ENCODE measurements around the gene AUNIP. TPM values are rescaled to one million over a fixed set of nuclear protein-coding genes. Genes with fewer than 3 reads are reported as not detected.
A peak's percentile ranks its signal among the peaks of the same experiment; 100 is the strongest.

The AUNIP gene
- total RNA-seq, 2 donors from 2014 or later = 6.9 to 9.9 TPM

- Mint-ChIP-seq H3K9me3 (no peaks in the 10 kb centered on the region), H3K27ac (no peak overlapping the region), H3K4me3 (no peak overlapping the region), H3K27me3 (ENCODE audit: low read depth) (no peaks in the 10 kb centered on the region), H3K4me1 (ENCODE audit: low read depth) (peaks cover 11% of the 10 kb centered on the region), H3K36me3 (ENCODE audit: insufficient read depth in 2 of 2) (peaks cover 10 to 29% of the 10 kb centered on the region in 2 donors)
- DNase-seq (no peak), ATAC-seq (replicated peaks in 1 of 2) (no peak)
Measured at GRCh38 chr1:25898223-25899015, 39.2 kb upstream of the AUNIP start.

GRCh38 chr1:25897754-25898153, 38.5 kb upstream of the AUNIP start:
- DNase-seq = no peak
- no peak overlapping the region for H3K27ac Mint-ChIP-seq

DNA sequence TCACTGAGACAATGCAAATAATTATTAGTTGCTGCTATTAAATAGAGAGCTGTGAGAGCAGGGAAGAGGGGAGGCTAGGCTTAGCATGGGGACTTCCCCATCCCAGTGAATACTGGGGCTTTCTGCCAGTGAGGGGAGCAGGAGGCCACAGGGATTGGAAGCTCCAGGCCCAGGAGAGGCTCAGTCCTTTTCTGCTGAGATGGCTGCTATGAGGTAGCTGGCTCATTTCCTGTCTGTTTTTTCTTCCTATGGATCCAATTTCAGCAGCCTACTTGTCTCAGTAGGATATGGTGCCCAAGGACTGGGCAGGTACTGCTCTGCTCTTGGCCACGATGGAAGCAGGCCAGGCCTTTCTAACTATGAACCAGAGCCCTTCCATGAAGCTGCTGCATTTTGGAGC, 37.0 kb upstream of the AUNIP start:
- peaks cover 4 to 17% of the 10 kb centered on the region in 2 donors for H3K36me3 Mint-ChIP-seq (ENCODE audit: insufficient read depth in 2 of 2)
- DNase-seq (no peak), ATAC-seq (replicated peaks in 1 of 2) (no peak)
- no peaks in the 10 kb centered on the region for H3K27me3 Mint-ChIP-seq (ENCODE audit: low read depth)
- H3K27ac Mint-ChIP-seq = no peak overlapping the region
- H3K9me3 Mint-ChIP-seq = no peaks in the 10 kb centered on the region
- no peak overlapping the region for H3K4me3 Mint-ChIP-seq
- H3K4me1 Mint-ChIP-seq (ENCODE audit: low read depth) = peaks cover 17% of the 10 kb centered on the region

More at GRCh38 chr1:25897754-25898153, 38.5 kb upstream of the AUNIP start:
- Mint-ChIP-seq H3K36me3 (ENCODE audit: insufficient read depth in 2 of 2) (peaks cover 9 to 24% of the 10 kb centered on the region in 2 donors), H3K27me3 (ENCODE audit: low read depth) (no peaks in the 10 kb centered on the region), H3K4me3 (no peak overlapping the region), H3K4me1 (ENCODE audit: low read depth) (peaks cover 11% of the 10 kb centered on the region), H3K9me3 (no peaks in the 10 kb centered on the region)
- ATAC-seq (replicated peaks in 1 of 2) = no peak

GRCh38 chr1:25895365-25895990, 36.2 kb upstream of the AUNIP start:
- Mint-ChIP-seq H3K4me1 (ENCODE audit: low read depth) (peaks cover 17% of the 10 kb centered on the region), H3K9me3 (no peaks in the 10 kb centered on the region), H3K36me3 (ENCODE audit: insufficient read depth in 2 of 2) (peaks cover 0 to 9% of the 10 kb centered on the region in 2 donors), H3K27me3 (ENCODE audit: low read depth) (no peaks in the 10 kb centered on the region), H3K4me3 (no peak overlapping the region), H3K27ac (peak overlapping the region; percentile 2)
- DNase-seq (peak; percentile 90 to 91), ATAC-seq (replicated peaks in 1 of 2) (peak; percentile 90 to 95)

- Mint-ChIP-seq H3K4me1 (ENCODE audit: low read depth) (peaks cover 23% of the 10 kb centered on the region), H3K4me3 (no peak overlapping the region), H3K27ac (no peak overlapping the region), H3K9me3 (no peaks in the 10 kb centered on the region), H3K27me3 (ENCODE audit: low read depth) (no peaks in the 10 kb centered on the region), H3K36me3 (ENCODE audit: insufficient read depth in 2 of 2) (no peaks in the 10 kb centered on the region)
- DNase-seq (no peak), ATAC-seq (replicated peaks in 1 of 2) (no peak)
Measured at GRCh38 chr1:25893116-25893515, 33.9 kb upstream of the AUNIP start.

DNA sequence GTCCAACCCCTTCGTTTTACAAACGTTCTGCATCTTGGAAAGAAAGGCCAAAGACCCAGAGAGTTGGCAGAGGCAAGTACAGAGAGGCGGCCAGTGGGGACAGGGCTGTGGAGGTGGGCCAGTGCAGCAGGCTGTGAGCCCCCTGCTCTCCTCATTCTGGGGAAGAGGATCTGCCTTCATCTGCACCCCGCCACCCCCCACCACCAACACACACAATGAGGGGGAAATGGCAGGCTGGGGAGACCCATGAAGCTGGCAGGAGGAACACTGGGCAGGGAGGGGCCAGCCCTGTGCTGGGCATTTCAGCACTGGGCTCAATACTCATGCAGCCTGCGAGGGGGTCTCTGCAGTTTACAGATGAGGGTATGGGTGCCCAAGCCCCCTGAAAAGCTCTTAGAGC, 32.3 kb upstream of the AUNIP start:
- no peak overlapping the region for H3K27ac Mint-ChIP-seq
- H3K36me3 Mint-ChIP-seq (ENCODE audit: insufficient read depth in 2 of 2) = no peaks in the 10 kb centered on the region
- H3K27me3 Mint-ChIP-seq (ENCODE audit: low read depth) = no peaks in the 10 kb centered on the region
- no peak for ATAC-seq (replicated peaks in 1 of 2)
- no peaks in the 10 kb centered on the region for H3K9me3 Mint-ChIP-seq
- H3K4me3 Mint-ChIP-seq = no peak overlapping the region
- no peak for DNase-seq
- peaks cover 23% of the 10 kb centered on the region for H3K4me1 Mint-ChIP-seq (ENCODE audit: low read depth)

GRCh38 chr1:25890239-25891034, 31.2 kb upstream of the AUNIP start:
- ATAC-seq (replicated peaks in 1 of 2) = no peak
- H3K9me3 Mint-ChIP-seq = no peaks in the 10 kb centered on the region

DNA sequence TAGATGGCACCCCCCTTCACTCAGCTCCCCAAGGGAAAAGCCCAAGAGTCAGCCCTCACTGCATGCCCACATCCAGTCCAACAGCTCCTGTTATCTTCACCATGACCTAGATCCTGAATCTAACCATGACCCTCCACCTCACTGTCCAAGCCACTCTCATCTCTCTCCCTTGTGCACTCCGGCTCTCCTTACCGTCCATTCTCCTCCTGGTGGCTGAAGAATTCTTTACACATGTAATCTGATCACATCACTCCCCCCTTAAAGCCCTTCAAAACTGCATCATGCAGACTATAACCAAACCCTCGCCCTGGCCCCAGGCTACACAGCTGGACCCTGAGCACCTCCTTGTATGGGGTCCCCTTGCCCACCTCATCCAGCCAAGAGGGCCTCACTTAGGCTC, 30.2 kb upstream of the AUNIP start:
- no peak overlapping the region for H3K4me3 Mint-ChIP-seq
- no peaks in the 10 kb centered on the region for H3K9me3 Mint-ChIP-seq
- no peaks in the 10 kb centered on the region for H3K27me3 Mint-ChIP-seq (ENCODE audit: low read depth)
- DNase-seq = no peak
- ATAC-seq (replicated peaks in 1 of 2) = no peak
- H3K4me1 Mint-ChIP-seq (ENCODE audit: low read depth) = peaks cover 12% of the 10 kb centered on the region
- no peaks in the 10 kb centered on the region for H3K36me3 Mint-ChIP-seq (ENCODE audit: insufficient read depth in 2 of 2)
- H3K27ac Mint-ChIP-seq = no peak overlapping the region

More at GRCh38 chr1:25890239-25891034, 31.2 kb upstream of the AUNIP start:
- Mint-ChIP-seq H3K27ac (no peak overlapping the region), H3K4me3 (no peak overlapping the region), H3K4me1 (ENCODE audit: low read depth) (peaks cover 16% of the 10 kb centered on the region), H3K27me3 (ENCODE audit: low read depth) (no peaks in the 10 kb centered on the region), H3K36me3 (ENCODE audit: insufficient read depth in 2 of 2) (no peaks in the 10 kb centered on the region)
- no peak for DNase-seq

DNA sequence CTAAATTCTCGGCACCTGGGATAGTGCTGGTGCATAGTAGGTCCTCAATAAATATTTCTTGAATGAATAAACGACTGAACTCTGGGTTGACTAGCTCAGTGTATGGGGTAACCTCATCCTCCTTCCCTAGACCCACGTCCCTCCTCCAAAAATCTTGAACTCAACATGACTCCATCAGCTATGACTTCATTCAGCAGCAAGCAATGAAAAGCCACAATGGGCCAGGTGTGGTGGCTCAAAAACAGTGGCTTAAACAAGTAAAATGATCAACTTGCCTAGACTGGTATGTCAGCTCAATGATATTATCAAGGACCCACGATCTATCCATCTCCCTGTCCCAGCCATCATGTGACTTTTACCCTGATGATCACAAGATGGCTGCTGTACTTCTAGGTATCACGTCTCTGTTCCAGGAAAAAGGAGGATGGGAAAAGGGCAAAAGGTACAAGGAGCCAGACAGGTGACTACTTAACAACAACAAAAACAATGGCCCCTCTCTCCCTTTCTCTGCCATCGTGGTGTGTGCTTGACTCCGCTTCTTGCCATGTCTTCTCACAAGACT, 29.2 kb upstream of the AUNIP start:
- Mint-ChIP-seq H3K9me3 (no peaks in the 10 kb centered on the region), H3K36me3 (ENCODE audit: insufficient read depth in 2 of 2) (no peaks in the 10 kb centered on the region), H3K27ac (no peak overlapping the region), H3K4me3 (no peak overlapping the region), H3K4me1 (ENCODE audit: low read depth) (peaks cover 12% of the 10 kb centered on the region), H3K27me3 (ENCODE audit: low read depth) (no peaks in the 10 kb centered on the region)
- no peak for DNase-seq
- no peak for ATAC-seq (replicated peaks in 1 of 2)

DNA sequence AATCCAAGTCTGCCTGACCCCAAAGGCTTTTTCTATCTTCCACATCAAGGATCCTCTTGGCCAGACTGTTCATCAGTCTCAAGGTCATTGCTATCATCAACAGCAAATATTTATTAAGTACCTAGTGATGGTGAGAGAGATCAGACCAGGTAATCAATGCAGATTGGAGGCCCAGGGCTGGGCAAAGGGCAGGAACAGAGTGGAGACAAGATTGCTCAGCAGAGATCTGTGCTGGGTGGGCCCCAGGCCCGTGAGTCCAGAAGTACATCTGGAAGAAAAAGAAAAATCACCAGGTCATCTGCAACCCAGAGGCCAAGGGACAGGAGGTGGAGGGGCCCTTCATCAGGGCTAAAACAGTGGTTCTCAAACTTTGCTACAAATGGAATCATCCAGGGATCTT, 26.3 kb upstream of the AUNIP start:
- ATAC-seq (replicated peaks in 1 of 2) = no peak
- Mint-ChIP-seq H3K9me3 (no peaks in the 10 kb centered on the region), H3K27ac (no peak overlapping the region), H3K4me3 (no peak overlapping the region), H3K27me3 (ENCODE audit: low read depth) (no peaks in the 10 kb centered on the region), H3K36me3 (ENCODE audit: insufficient read depth in 2 of 2) (no peaks in the 10 kb centered on the region), H3K4me1 (ENCODE audit: low read depth) (peaks cover 6% of the 10 kb centered on the region)
- DNase-seq = no peak

GRCh38 chr1:25881266-25881665, 22.0 kb upstream of the AUNIP start:
- H3K9me3 Mint-ChIP-seq = no peaks in the 10 kb centered on the region
- peak in 1 of 2 donors; percentile 24 for ATAC-seq (replicated peaks in 1 of 2)

GRCh38 chr1:25880518-25880917, 21.3 kb upstream of the AUNIP start:
- Mint-ChIP-seq H3K27ac (no peak overlapping the region), H3K4me1 (ENCODE audit: low read depth) (peaks cover 8% of the 10 kb centered on the region), H3K27me3 (ENCODE audit: low read depth) (peaks cover 10% of the 10 kb centered on the region), H3K9me3 (no peaks in the 10 kb centered on the region), H3K4me3 (no peak overlapping the region), H3K36me3 (ENCODE audit: insufficient read depth in 2 of 2) (no peaks in the 10 kb centered on the region)
- ATAC-seq (replicated peaks in 1 of 2) (no peak), DNase-seq (no peak)

More at GRCh38 chr1:25881266-25881665, 22.0 kb upstream of the AUNIP start:
- Mint-ChIP-seq H3K4me1 (ENCODE audit: low read depth) (peaks cover 4% of the 10 kb centered on the region), H3K27me3 (ENCODE audit: low read depth) (peaks cover 6% of the 10 kb centered on the region), H3K4me3 (no peak overlapping the region), H3K36me3 (ENCODE audit: insufficient read depth in 2 of 2) (no peaks in the 10 kb centered on the region), H3K27ac (no peak overlapping the region)
- no peak for DNase-seq

DNA sequence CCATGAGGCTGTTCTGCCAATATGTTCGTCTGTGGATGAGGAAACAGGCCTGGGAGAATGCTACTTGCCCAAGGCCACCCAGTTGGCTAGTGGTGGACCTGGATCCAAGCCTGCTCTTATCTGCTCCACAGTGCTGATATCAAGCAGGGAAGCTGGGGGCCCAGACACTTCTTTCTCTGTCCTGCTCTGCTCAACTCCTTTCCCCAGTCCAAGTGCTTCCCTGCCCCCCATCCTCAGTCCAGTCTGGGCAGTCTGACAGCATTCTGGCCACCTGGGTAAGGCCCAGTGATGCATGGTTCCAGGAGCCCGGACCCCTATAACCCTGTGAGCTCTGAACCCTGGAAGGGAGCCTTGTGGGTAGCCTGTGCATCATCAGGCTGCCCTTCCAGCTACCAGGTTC, 20.4 kb upstream of the AUNIP start:
- no peak overlapping the region for H3K4me3 Mint-ChIP-seq
- H3K9me3 Mint-ChIP-seq = no peaks in the 10 kb centered on the region
- ATAC-seq (replicated peaks in 1 of 2) (no peak), DNase-seq (no peak)
- no peaks in the 10 kb centered on the region for H3K36me3 Mint-ChIP-seq (ENCODE audit: insufficient read depth in 2 of 2)
- H3K4me1 Mint-ChIP-seq (ENCODE audit: low read depth) = peaks cover 13% of the 10 kb centered on the region
- peaks cover 10% of the 10 kb centered on the region for H3K27me3 Mint-ChIP-seq (ENCODE audit: low read depth)
- no peak overlapping the region for H3K27ac Mint-ChIP-seq

Measured in activated T-cell treated with anti-CD3 and anti-CD28 coated beads, Interleukin-2, amount 50 U/mL, for 72 hours (primary cell).